GF-D8 (cell line): Measurements from ENCODE around the gene SP7.
"Not testable (repeated sequence)": the region's sequence is repeated elsewhere in the genome, so short reads cannot be mapped to it uniquely, and the experiment has no call there.

Experiments used
- DNase-seq: peaks from one replicate; lab custom pipeline; 2025; lab: John Stamatoyannopoulos, UW

The SP7 gene

GRCh38 chr12:53336181-53336681 lies at the start of gene SP7:
TSS of gene SP7 (minus strand) at chr12:53336354. CDS start at chr12:53335646, 708 bp downstream.
- DNase-seq, result no peak

DNA sequence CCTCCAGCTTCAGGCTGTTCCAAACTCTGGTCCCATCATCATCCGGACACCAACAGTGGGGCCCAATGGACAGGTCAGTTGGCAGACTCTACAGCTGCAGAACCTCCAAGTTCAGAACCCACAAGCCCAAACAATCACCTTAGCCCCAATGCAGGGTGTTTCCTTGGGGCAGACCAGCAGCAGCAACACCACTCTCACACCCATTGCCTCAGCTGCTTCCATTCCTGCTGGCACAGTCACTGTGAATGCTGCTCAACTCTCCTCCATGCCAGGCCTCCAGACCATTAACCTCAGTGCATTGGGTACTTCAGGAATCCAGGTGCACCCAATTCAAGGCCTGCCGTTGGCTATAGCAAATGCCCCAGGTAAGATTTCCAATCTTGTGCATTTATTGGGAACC lies 47.1 kb upstream of the SP7 start:
- DNase-seq, result no peak

- DNase-seq, result no peak
Measured at GRCh38 chr12:53381731-53382630, 45.8 kb upstream of the SP7 start.

GRCh38 chr12:53380794-53381730 lies 44.9 kb upstream of the SP7 start:
- peak; percentile 28 for DNase-seq

DNA sequence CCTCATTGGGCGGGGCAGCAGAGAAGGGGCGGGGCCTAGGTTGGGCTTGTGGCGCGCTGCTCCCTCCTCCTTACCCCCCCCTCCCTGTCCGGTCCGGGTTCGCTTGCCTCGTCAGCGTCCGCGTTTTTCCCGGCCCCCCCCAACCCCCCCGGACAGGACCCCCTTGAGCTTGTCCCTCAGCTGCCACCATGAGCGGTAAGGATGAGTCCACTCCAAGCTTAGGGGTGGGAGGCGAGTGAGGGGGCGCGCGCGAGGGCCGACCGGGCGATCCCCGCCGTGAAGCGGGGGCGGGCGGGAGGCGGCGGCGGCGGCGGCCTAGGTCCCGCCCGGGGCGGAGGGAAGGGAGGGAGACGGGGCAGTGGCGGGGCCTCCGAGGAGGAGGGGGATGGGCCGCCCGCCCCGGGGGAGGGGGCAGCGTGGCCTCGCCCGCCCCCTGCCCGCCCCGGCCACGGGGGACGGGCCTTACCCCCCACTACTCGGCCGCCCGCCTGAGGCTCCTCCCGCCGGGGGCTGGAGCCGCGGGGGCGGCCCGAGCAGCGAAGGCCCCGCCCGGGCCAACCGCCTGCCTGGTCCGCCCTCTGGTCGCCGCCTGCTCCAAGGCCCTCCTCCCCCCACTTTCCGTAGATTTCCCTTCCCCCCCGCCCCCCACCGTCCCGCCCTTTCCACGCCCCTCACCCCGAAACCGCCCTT lies 44.1 kb upstream of the SP7 start, which contains the start of gene SP1:
TSS of gene SP1 (plus strand) at position 73 of the 690 bp plus-strand sequence. CDS start at position 189, 116 bp downstream.
- peak; percentile 79 for DNase-seq

GRCh38 chr12:53379389-53380103 lies 43.4 kb upstream of the SP7 start:
- DNase-seq, result peak; percentile 100

DNA sequence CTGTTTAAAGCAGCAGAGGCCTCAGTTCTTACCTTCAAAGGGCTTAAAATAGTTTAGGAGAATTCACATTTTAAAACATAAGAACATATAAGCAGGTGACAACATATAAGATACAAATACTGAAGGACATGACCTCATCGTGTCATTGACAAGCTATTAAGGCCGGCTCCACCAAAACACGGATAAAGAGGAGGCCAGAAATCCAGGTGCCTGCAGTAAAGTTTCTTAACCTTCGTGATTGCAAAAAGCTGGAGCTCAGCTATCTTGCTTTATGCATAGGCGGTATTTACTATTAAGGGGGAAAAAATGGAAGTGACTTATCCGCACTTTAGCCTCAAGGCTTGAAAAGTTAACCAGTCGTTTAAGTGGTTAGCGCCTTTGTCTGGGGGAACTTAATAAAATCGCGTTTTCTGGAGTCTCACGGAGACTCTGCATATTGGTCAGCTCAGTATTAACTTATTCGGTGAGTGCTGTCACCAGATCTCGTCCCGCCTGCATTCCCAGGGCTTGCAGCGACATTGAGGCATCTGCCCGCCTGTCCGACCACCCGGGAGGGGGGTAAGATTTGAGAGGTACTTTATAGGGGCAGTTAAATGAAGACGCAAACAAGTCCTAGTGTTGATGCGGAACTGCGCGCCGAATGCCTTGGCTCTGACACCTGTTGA lies 42.7 kb upstream of the SP7 start:
- DNase-seq, result peak; percentile 26

DNA sequence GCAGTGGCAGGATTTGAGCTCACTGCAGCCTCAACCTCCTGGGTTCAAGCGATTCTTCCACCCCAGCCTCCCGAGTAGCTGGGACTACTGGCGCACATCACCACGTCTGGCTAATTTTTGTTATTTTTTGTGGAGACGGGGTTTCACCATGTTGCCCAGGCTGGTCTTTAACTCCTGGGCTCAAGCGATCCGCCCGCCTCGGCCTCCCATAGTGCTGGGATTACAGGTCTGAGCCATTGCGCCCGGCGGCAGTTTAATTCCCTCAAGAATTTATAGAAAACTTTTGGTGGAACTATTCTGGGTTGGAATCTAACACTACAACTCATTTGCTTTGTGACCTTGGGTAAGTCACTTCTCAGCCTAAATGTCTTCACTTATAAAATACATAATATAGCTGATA lies 42.1 kb upstream of the SP7 start:
- no peak for DNase-seq

DNA sequence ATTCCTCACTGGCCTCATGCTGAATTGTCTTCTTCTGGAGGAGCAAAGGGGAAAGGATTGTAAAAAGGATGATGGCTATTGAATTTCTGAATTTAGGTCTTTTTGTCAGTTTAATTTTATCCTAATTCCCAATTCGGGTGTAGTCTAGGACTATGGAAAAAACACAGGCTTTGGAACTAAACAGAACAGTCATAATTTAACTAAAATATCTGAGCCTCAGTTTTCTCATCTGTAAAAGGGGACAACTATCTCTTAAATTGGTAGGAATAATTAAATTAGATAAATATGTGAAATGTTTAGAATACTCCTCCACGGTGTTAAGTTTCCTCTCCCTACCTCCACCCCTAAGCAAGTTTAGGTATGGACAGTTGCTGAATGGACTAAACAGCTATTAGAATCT lies 40.6 kb upstream of the SP7 start:
- no peak for DNase-seq

- DNase-seq, result not testable (repeated sequence)
Measured at GRCh38 chr12:53374277-53374676, 38.1 kb upstream of the SP7 start.

DNA sequence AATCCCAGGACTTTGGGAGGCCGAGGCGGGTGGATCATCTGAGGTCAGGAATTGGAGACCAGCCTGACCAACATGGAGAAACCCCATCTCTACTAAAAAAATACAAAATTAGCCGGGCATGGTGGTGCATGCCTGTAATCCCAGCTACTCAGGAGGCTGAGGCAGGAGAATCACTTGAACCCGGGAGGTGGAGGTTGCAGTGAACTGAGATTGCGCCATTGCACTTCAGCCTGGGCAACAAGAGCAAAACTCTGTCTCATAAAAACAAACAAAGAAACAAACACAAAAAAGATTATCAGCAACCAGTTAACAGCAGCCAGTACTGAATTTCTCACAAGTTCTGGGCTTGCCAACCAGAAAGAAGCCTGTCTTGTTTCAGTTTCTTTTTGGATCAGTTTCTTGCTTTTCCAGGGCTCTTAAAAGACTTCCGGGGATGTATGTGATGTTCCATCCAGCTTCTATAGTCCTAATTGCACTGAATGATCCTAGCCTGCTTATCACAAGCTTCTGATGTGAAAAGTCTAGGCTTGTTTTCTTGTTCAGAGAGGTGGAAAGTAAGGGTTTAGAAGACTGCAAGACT lies 37.5 kb upstream of the SP7 start:
- not testable (repeated sequence) for DNase-seq

GRCh38 chr12:53365245-53365904 lies 29.2 kb upstream of the SP7 start:
- no peak for DNase-seq

GRCh38 chr12:53361638-53362037 lies 25.5 kb upstream of the SP7 start:
- DNase-seq, result not testable (repeated sequence)

- no peak for DNase-seq
Measured at GRCh38 chr12:53358836-53359419, 22.8 kb upstream of the SP7 start.

- no peak for DNase-seq
Measured at GRCh38 chr12:53355121-53355520, 19.0 kb upstream of the SP7 start.

- no peak for DNase-seq
Measured at GRCh38 chr12:53353257-53353655, 17.1 kb upstream of the SP7 start.

GRCh38 chr12:53352331-53353256 lies 16.4 kb upstream of the SP7 start:
- DNase-seq, result peak; percentile 55

GRCh38 chr12:53347905-53348304 lies 11.8 kb upstream of the SP7 start:
- no peak for DNase-seq
